K562 (cell line): Measurements from ENCODE around the gene RBMS3.

ENCODE experiments used
- FOSL1 ChIP-seq: fragments of 200-800 bp; sonication (Bioruptor generic); conservative IDR thresholded peaks from 2 replicates; pipeline ENCODE4 v1.6.1; 2016; ENCODE audit warnings: missing genetic modification characterization, missing compliant biosample characterization
- MYNN ChIP-seq, 2 experiments: sonication (generic); formaldehyde crosslinking in 1 of 2; IDR thresholded peaks; 2 replicates each; pipeline versions ENCODE4 v1.5.0 to v1.6.1; 2016 to 2020; ENCODE audit warnings: antibody characterized with exemption in 1 of 2, missing genetic modification reagents in 1 of 2
- POLR2AphosphoS5 ChIP-seq: IDR thresholded peaks from 2 replicates; pipeline ENCODE4 v1.6.1; 2011; ENCODE audit warnings: mild to moderate bottlenecking, low read depth, low read length, moderate library complexity; ENCODE audit not compliant: control insufficient read depth, insufficient read depth
- POU5F1 ChIP-seq: fragments of 150-350 bp; IDR thresholded peaks from 2 replicates; pipeline ENCODE4 v1.6.1; 2014; ENCODE audit warnings: borderline replicate concordance, low read length, low read depth, mild to moderate bottlenecking; ENCODE audit not compliant: partially characterized antibody
- PRMT5 ChIP-seq: sonication (generic); formaldehyde crosslinking; IDR thresholded peaks from 2 replicates; pipeline ENCODE4 v1.5.0; 2020; ENCODE audit warnings: missing genetic modification reagents
- RBM22 ChIP-seq: fragments of 200-400 bp; formaldehyde crosslinking; IDR thresholded peaks from 2 replicates; pipeline ENCODE4 v1.6.1; 2018; ENCODE audit warnings: low read length, low read depth; ENCODE audit not compliant: poor library complexity, severe bottlenecking
- RCOR1 ChIP-seq, 2 experiments: IDR thresholded peaks; 2 replicates each; pipeline ENCODE4 v1.6.1; 2012; ENCODE audit warnings: low read depth in 2 of 2, low read length in 2 of 2, borderline replicate concordance in 1 of 2, improper control_type of control experiment in 1 of 2
- SMC3 ChIP-seq: conservative IDR thresholded peaks from 2 replicates; pipeline ENCODE4 v1.6.1; 2011; ENCODE audit warnings: low read depth, low read length, improper control_type of control experiment; ENCODE audit not compliant: insufficient read depth
- SP2 ChIP-seq: IDR thresholded peaks from 2 replicates; pipeline ENCODE4 v1.6.1; 2011; ENCODE audit warnings: mild to moderate bottlenecking, low read depth, low read length, moderate library complexity; ENCODE audit not compliant: poor library complexity, severe bottlenecking; ENCODE audit errors: extremely low read depth
- TAF1 ChIP-seq: IDR thresholded peaks from 2 replicates; pipeline ENCODE4 v1.6.1; 2011; ENCODE audit warnings: mild to moderate bottlenecking, low read length, moderate library complexity; ENCODE audit not compliant: insufficient read depth, control insufficient read depth, severe bottlenecking; ENCODE audit errors: extremely low read depth
- TF ChIP-seq, protein P1 (sequence below), 2 experiments: IDR thresholded peaks; 2 replicates each; pipeline ENCODE4 v1.6.1; 2012; ENCODE audit warnings: improper control_type of control experiment in 2 of 2, low read depth in 2 of 2, low read length in 2 of 2, borderline replicate concordance in 1 of 2
- TF ChIP-seq, protein P2 (sequence below), 3 experiments: IDR thresholded peaks in 2 of 3; conservative IDR thresholded peaks in 1 of 3; 2 replicates each; pipeline ENCODE4 v1.5.1; 2011 to 2012; ENCODE audit warnings: low read length in 3 of 3, mild to moderate bottlenecking in 3 of 3, control low read depth in 2 of 3, improper control_type of control experiment in 1 of 3, inconsistent platforms in 1 of 3, low read depth in 1 of 3, mixed read lengths in 1 of 3, moderate library complexity in 1 of 3; ENCODE audit not compliant: insufficient read depth in 2 of 3

DNA sequence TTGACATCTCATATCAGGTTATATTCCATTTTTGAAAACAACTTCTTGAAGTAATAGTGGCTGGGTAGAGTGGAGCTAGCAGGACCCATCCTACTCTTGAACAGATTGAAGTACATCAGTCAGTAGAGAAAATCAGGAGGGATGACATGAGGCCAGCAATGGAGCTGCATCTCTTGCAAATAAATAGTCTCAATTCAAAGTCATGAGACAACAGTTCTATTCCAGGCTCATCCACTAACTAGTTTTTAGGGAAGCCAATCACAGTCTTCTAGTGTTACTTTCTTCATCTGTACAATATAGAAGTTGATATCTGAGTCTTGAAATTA, 477.2 kb downstream of the RBMS3 start:
- TF ChIP-seq, protein P1, sequence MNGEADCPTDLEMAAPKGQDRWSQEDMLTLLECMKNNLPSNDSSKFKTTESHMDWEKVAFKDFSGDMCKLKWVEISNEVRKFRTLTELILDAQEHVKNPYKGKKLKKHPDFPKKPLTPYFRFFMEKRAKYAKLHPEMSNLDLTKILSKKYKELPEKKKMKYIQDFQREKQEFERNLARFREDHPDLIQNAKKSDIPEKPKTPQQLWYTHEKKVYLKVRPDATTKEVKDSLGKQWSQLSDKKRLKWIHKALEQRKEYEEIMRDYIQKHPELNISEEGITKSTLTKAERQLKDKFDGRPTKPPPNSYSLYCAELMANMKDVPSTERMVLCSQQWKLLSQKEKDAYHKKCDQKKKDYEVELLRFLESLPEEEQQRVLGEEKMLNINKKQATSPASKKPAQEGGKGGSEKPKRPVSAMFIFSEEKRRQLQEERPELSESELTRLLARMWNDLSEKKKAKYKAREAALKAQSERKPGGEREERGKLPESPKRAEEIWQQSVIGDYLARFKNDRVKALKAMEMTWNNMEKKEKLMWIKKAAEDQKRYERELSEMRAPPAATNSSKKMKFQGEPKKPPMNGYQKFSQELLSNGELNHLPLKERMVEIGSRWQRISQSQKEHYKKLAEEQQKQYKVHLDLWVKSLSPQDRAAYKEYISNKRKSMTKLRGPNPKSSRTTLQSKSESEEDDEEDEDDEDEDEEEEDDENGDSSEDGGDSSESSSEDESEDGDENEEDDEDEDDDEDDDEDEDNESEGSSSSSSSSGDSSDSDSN (IDR thresholded peaks at IDR 0.05; ENCODE audit: borderline replicate concordance in 1 of 2, low read depth in 2 of 2, low read length in 2 of 2): no peak
- no peak for TF ChIP-seq POU5F1
- TF ChIP-seq RCOR1 (IDR thresholded peaks at IDR 0.05; ENCODE audit: borderline replicate concordance in 1 of 2, low read depth in 2 of 2, low read length in 2 of 2): no peak
- TF ChIP-seq, protein P2, sequence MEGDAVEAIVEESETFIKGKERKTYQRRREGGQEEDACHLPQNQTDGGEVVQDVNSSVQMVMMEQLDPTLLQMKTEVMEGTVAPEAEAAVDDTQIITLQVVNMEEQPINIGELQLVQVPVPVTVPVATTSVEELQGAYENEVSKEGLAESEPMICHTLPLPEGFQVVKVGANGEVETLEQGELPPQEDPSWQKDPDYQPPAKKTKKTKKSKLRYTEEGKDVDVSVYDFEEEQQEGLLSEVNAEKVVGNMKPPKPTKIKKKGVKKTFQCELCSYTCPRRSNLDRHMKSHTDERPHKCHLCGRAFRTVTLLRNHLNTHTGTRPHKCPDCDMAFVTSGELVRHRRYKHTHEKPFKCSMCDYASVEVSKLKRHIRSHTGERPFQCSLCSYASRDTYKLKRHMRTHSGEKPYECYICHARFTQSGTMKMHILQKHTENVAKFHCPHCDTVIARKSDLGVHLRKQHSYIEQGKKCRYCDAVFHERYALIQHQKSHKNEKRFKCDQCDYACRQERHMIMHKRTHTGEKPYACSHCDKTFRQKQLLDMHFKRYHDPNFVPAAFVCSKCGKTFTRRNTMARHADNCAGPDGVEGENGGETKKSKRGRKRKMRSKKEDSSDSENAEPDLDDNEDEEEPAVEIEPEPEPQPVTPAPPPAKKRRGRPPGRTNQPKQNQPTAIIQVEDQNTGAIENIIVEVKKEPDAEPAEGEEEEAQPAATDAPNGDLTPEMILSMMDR (IDR thresholded peaks at IDR 0.05 in 2 of 3, conservative IDR thresholded peaks at IDR 0.05 in 1 of 3; ENCODE audit: insufficient read depth in 2 of 3, low read depth in 1 of 3, low read length in 3 of 3): no peak
- no peak for TF ChIP-seq PRMT5
- TF ChIP-seq FOSL1: no peak
- TF ChIP-seq POLR2AphosphoS5: no peak
- no peak for TF ChIP-seq SMC3
- TF ChIP-seq TAF1: no peak
- no peak for TF ChIP-seq MYNN (IDR thresholded peaks at IDR 0.05)
- TF ChIP-seq MYNN (CRISPR knock-in tag; IDR thresholded peaks at IDR 0.05): no peak
- no peak for TF ChIP-seq RBM22
- no peak for TF ChIP-seq SP2
